Activated naive CD4-positive, alpha-beta T cell treated with anti-CD3 and anti-CD28 coated beads for 36 hours (primary cell): ENCODE measurements around the gene LCK. TPM values are rescaled to one million over a fixed set of nuclear protein-coding genes. Genes with fewer than 3 reads are reported as not detected.
A peak's percentile ranks its signal among the peaks of the same experiment; 100 is the strongest.

Experiments
- CTCF ChIA-PET: fragments of 350-600 bp; sonication (Branson Sonifier 250); formaldehyde crosslinking; loops from one replicate; lab custom pipeline; 2021; ENCODE audit warnings: antibody characterized with exemption; lab: Charles Lee
- DNase-seq: peaks from one replicate; pipeline ENCODE4 v3.0.0-alpha.2; 2020
- H3K27ac Mint-ChIP-seq: one replicate; pipeline ENCODE4 v1.8.0; 2021; ENCODE audit warnings: mild to moderate bottlenecking, mixed read lengths
- H3K27me3 Mint-ChIP-seq: one replicate; pipeline ENCODE4 v1.8.0; 2021; ENCODE audit warnings: low read depth, mixed read lengths
- H3K36me3 Mint-ChIP-seq: one replicate; pipeline ENCODE4 v1.8.0; 2021; ENCODE audit warnings: low read depth, mixed read lengths
- H3K4me1 Mint-ChIP-seq: one replicate; pipeline ENCODE4 v1.8.0; 2021; ENCODE audit warnings: low read depth, mixed read lengths
- H3K4me3 Mint-ChIP-seq: one replicate; pipeline ENCODE4 v1.8.0; 2021; ENCODE audit warnings: mild to moderate bottlenecking, moderate library complexity, mixed read lengths
- H3K9me3 Mint-ChIP-seq: one replicate; pipeline ENCODE4 v1.8.0; 2021; ENCODE audit warnings: mixed read lengths
- intact Hi-C: fragments of 100-400 bp; cut with micrococcal nuclease; formaldehyde crosslinking; loops from one replicate; pipeline ENCODE4 v1.15.1; 2023
- total RNA-seq, 2 experiments: library from RNA; stranded (reverse); gene quantifications; one replicate each; pipeline ENCODE4 v1.2.3, GENCODE V29; 2021

LCK gene
- total RNA-seq, 2 experiments from 2014 or later: 156 to 164 TPM

DNA sequence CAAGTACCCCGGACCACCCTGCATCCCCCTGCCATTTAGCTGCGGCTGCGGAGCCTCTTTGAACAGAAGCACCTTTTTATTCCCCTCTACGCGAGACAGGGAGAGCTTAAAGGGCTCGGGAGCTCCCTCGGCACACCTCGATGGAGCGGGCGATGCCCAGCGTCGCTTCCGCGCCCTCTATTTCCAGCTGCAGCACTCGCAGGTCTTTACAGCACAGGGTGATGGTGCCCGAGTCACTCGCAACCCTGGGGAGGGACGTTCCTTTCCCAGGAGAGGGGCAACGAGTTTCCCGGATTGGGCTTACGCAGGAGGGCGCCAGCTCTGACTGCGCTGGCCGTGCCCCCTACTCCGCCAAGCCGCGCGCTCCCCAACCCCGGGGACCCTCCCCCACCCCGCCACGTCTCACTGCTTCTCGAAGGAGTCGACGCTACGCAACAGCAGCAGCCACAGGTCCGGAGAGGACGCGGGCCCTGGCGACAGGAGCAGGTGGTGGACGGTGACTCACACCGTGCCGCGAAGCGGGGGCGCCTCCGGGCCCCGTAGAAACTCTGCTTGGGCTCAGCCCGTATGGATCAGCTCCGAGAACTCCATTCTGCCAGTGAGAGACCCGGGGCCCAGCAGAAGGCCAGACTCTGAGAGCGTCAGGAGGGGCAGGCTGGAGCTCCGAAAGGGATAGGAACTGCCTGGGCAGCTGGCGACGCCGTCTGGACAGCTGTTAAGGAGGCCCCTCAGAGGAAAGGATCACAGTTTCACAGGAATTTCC, 9.9 kb upstream of the LCK start:
- DNase-seq: peak; percentile 55
- intact Hi-C loops: loop anchor here (1.0 kb wide), 1 partner anchor 19 kb away; the partner anchor contains the start of genes EIF3I and TMEM234
- H3K36me3 Mint-ChIP-seq: no peaks in the 10 kb centered on the region
- H3K9me3 Mint-ChIP-seq: no peaks in the 10 kb centered on the region
- H3K27me3 Mint-ChIP-seq: no peaks in the 10 kb centered on the region
- H3K4me3 Mint-ChIP-seq: peak overlapping the region; percentile 82
- H3K4me1 Mint-ChIP-seq: peaks cover 26% of the 10 kb centered on the region
- CTCF ChIA-PET: interaction anchor here (0.8 to 2.6 kb wide), 11 partner anchors 9 to 159 kb away, joined by 3 to 26 read pairs (median 3); partner anchors contain the start of gene LCK
- peak overlapping the region; percentile 50 for H3K27ac Mint-ChIP-seq

DNA sequence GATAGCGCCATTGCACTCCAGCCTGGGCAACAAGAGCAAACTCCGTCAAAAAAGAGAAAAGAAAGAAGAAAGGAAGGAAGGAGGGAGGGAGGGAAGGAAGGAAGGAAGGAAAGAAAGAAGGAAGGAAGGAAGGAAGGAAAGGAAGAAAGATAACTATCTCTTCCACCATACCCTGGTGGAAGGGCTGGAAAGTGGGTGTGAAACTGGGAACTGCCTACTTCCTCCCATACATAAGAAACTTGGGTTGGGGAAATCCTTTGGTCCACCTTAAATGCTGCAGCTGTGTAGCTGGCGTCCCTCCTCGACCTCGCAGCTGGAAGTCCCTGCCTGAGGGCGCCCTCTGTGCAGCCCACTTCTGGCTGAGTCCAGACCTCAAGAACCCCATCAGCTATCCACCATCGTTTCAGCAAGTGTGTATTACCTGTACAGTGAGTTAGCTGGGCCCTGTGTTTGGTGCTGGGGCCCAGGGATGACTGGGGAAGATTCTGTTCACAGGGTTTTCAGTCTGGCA, 8.7 kb upstream of the LCK start:
- H3K27me3 Mint-ChIP-seq: no peaks in the 10 kb centered on the region
- no peaks in the 10 kb centered on the region for H3K9me3 Mint-ChIP-seq
- H3K4me3 Mint-ChIP-seq: peak overlapping the region; percentile 4
- DNase-seq: no peak
- H3K36me3 Mint-ChIP-seq: no peaks in the 10 kb centered on the region
- peaks cover 35% of the 10 kb centered on the region for H3K4me1 Mint-ChIP-seq
- CTCF ChIA-PET: interaction anchor here (0.7 to 1.7 kb wide), 6 partner anchors 11 to 159 kb away, joined by 3 to 7 read pairs (median 4); no protein-coding TSS in a partner anchor
- H3K27ac Mint-ChIP-seq: peak overlapping the region; percentile 28
- intact Hi-C loops: no loop called here

DNA sequence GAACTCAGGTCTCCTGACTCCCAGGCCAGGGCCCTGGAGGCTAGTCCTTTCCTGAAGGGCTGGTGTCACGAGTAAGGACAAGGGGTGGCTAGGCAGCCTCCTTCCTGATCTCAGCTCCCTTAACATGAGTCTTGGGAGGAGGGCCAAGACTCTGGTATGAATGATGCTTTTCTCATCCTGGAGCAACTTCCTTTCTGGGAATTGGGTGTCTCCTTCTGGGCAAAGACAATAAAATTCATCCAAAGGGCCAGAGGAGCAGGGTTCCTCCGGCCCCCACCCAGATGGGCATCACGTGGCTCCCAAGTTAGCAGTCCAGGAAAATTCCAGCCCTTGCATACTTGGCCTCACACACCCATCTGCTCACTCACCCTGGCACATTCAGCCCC, 4.2 kb upstream of the LCK start, which contains the start of gene FAM167B:
FAM167B (plus strand) TSS at position 335 of the 386 bp plus-strand sequence. CDS start 200 bp downstream, outside the sequence.
- intact Hi-C loops: no loop called here
- peaks cover 53% of the 10 kb centered on the region for H3K4me1 Mint-ChIP-seq

DNA sequence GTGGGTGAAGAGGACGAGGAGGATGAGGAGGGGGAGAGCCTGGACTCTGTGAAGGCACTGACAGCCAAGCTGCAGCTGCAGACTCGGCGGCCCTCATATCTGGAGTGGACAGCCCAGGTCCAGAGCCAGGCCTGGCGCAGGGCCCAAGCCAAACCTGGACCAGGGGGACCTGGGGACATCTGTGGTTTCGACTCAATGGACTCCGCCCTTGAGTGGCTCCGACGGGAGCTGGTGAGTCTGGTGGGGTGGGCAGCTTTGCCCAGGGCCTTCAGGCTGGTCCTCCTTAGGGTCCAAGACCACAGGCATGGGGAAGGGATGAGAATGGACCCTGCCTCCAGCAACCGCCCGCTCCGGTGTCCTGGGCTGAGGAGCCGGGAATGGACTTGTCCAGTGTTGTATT, 3.6 kb upstream of the LCK start:
- Mint-ChIP-seq H3K4me1 (peaks cover 48% of the 10 kb centered on the region), H3K27ac (peak overlapping the region; percentile 91), H3K27me3 (no peaks in the 10 kb centered on the region), H3K9me3 (no peaks in the 10 kb centered on the region), H3K36me3 (peaks cover 10% of the 10 kb centered on the region), H3K4me3 (no peak overlapping the region)
- CTCF ChIA-PET: interaction anchor here (1.2 to 4.7 kb wide), 10 partner anchors 7 to 105 kb away, joined by 4 to 42 read pairs (median 4); no protein-coding TSS in a partner anchor
- no peak for DNase-seq
- intact Hi-C loops: no loop called here

More for the DNA sequence above, 4.2 kb upstream of the LCK start, which contains the start of gene FAM167B:
- Mint-ChIP-seq H3K36me3 (peaks cover 6% of the 10 kb centered on the region), H3K27me3 (no peaks in the 10 kb centered on the region), H3K27ac (peak within 1 kb of the TSS; percentile 91), H3K4me3 (peak within 1 kb of the TSS; percentile 48), H3K9me3 (no peaks in the 10 kb centered on the region)
- CTCF ChIA-PET: interaction anchor here (0.6 to 4.7 kb wide), 5 partner anchors 8 to 31 kb away, joined by 4 to 42 read pairs (median 8); no protein-coding TSS in a partner anchor
- no peak for DNase-seq

DNA sequence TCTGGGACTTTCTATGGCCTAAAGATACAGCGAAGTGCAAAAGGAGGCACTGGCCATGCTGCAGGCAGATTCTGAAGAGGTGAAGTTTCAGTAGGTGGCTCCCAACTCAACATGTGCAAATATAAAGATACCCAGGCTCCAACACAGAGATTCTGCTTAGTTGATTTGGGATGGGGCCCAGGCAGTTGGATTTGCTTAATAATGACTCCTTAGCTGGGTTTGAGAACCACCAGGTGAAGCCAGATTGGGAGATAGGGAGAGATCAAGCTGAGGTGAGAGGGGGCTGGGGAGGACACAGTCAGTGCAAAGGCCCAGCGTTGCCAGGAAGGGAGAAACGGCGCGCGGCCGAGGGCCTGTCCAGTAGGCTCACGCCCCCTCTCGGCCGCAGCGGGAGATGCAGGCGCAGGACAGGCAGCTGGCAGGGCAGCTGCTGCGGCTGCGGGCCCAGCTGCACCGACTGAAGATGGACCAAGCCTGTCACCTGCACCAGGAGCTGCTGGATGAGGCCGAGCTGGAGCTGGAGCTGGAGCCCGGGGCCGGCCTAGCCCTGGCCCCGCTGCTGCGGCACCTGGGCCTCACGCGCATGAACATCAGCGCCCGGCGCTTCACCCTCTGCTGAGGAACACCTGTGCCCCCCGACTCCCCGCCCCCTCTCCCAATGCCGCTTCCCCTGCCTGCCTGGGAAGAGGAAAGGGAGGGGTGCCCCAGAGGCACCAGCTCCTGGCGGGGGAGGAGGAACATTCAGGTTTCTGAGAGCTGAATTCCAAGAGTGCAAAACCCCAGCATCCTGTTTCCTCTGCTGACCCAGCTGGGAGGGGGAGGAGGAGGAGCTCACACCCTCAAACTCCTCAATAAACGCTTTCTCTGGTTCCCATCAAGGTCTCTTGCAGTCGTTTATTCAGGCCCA, 2.8 kb upstream of the LCK start:
- H3K36me3 Mint-ChIP-seq: peaks cover 17% of the 10 kb centered on the region
- intact Hi-C loops: loop anchor here (1.0 kb wide), 1 partner anchor 8 kb away; no protein-coding TSS in a partner anchor
- H3K4me1 Mint-ChIP-seq: peaks cover 46% of the 10 kb centered on the region
- no peaks in the 10 kb centered on the region for H3K27me3 Mint-ChIP-seq
- CTCF ChIA-PET: interaction anchor here (0.6 to 4.7 kb wide), 30 partner anchors 8 to 224 kb away, joined by 3 to 42 read pairs (median 4); partner anchors contain the start of genes EIF3I, HDAC1 and TMEM234
- peak overlapping the region; percentile 49 for H3K4me3 Mint-ChIP-seq
- H3K9me3 Mint-ChIP-seq: no peaks in the 10 kb centered on the region
- peak; percentile 87 for DNase-seq
- peak overlapping the region; percentile 100 for H3K27ac Mint-ChIP-seq

DNA sequence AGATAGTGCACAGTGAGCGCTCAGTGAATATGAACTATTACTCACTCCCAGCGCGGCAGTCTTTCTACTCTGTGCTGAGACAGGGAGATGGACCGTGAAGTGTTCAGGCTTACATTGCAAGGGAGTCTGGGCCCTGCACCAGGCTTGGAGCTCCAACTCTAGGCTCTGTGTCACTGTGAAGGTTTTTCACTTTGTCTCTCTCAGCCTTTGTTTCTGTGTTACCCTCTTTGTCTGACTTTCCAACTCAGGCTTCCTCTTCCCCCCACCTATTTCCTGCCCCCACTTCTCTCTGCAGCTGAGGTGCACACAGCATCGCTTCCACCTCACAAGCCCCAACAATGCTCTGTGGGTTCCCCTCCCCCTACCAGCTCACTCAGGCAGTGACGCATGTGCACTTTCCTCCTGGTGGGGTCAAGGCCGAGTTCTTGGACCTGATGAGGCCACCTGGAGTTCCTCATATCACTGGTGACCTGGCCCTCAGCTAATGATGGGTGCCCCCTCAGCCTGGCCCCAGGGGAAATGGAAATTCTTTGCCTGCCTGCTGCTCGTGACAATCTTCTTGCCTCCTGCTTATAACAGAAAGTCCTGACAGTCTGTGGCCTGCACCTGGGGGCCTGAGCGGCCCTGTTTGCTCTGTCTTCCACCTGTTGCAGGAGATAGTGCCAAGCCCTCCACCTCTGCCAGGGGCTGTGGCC, 1.1 kb upstream of the LCK start:
- peak overlapping the region; percentile 99 for H3K4me3 Mint-ChIP-seq
- peak; percentile 93 for DNase-seq
- peak overlapping the region; percentile 100 for H3K27ac Mint-ChIP-seq
- peaks cover 26% of the 10 kb centered on the region for H3K36me3 Mint-ChIP-seq
- peaks cover 54% of the 10 kb centered on the region for H3K4me1 Mint-ChIP-seq
- H3K9me3 Mint-ChIP-seq: no peaks in the 10 kb centered on the region
- CTCF ChIA-PET: interaction anchor here (0.6 to 4.7 kb wide), 9 partner anchors 9 to 151 kb away, joined by 3 to 42 read pairs (median 6); no protein-coding TSS in a partner anchor
- intact Hi-C loops: loop anchor here (1.0 to 10.0 kb wide), 9 partner anchors 17 to 735 kb away; partner anchors contain the start of genes EIF3I, HDAC1, MARCKSL1 and TMEM234
- no peaks in the 10 kb centered on the region for H3K27me3 Mint-ChIP-seq

DNA sequence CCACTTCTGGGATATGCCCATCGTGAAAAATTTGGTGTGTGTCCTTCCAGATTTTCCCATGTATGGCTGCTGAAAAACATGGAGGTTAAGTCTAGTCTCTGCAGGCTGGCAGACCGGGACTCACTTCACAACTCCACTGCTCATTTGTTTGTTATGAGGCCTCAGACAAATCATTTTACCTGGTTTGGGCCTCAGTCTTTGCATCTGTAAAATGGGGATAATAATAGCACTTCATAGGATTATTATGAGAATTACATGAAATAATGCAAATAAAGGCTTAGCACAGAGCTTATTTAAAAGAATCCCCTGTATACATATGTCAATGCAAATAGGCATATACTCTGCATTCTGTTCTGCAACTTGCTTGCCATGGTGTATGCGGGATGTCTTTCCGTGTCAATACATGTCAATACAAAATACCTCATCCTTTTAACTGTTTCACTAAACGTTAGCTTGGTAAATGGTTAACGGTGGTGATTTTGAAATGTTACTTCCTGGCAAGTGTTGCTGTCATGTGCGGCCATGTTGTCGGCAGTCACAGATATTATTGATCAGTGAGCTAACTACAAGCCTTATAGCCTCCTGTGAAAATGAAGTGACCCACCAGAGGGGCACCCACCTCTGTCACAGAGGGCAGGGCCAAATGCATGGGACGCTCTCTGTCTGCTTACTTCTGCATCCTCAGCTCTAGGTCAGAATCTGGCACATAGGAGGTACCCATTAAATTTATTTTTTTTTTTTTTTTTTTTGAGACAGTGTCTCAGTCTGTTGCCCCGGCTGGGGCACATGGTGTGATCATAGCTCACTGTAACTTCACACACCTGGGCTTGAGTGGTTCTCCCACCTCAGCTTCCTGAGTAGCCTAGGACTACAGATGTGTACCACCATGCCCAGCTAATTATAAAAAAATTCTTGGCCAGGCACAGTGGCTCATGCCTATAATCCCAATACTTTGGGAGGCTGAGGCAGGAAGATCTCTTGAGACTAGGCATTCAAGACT, 4.3 kb downstream of the LCK start:
- peak overlapping the region; percentile 95 for H3K27ac Mint-ChIP-seq
- peak overlapping the region; percentile 74 for H3K4me3 Mint-ChIP-seq
- peaks cover 35% of the 10 kb centered on the region for H3K36me3 Mint-ChIP-seq
- no peaks in the 10 kb centered on the region for H3K27me3 Mint-ChIP-seq
- peak; percentile 64 for DNase-seq
- no peaks in the 10 kb centered on the region for H3K9me3 Mint-ChIP-seq
- peaks cover 44% of the 10 kb centered on the region for H3K4me1 Mint-ChIP-seq
- intact Hi-C loops: loop anchor here (10.0 kb wide), 1 partner anchor 729 kb away; no protein-coding TSS in a partner anchor
- CTCF ChIA-PET: interaction anchor here (0.6 to 1.7 kb wide), 6 partner anchors 9 to 90 kb away, joined by 3 to 7 read pairs (median 3); partner anchors contain the start of gene FAM167B

DNA sequence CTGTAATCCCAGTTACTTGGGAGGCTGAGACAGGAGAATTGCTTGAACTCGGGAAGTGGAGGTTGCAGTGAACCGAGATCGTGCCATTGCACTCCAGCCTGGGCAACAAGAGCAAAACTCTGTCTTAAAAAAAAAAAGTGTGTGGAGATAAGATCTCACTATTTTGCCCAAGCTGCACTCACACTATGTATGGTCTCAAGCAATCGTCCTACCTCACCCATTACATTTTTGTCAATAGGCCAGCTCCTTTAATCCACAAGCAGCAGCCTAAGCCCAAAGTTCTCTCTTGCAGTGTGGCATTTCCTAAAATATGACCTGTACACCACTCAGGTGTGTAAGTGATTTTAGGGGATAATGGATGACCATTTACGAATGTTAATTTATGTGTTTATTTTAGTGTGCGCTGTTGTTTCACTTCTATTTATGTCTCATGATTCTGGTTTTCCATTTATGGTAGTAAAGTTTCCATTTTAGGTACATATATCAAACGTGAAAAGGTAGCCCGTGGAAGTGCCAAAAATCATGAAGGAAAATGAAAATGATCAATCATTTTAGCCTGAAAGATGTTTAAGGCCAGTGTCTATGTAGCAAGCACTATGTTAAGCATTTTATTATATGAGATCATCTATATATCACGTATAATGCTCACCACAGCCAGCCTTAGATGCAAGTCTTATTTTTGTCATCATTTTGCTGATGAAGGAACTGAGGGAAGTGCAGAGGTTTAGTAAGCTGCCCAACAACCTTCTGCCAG, 5.6 kb downstream of the LCK start:
- DNase-seq: no peak
- intact Hi-C loops: loop anchor here (10.0 kb wide), 1 partner anchor 728 kb away; no protein-coding TSS in a partner anchor
- CTCF ChIA-PET: interaction anchor here (0.6 to 5.4 kb wide), 5 partner anchors 8 to 41 kb away, joined by 3 to 38 read pairs (median 7); partner anchors contain the start of gene FAM167B
- Mint-ChIP-seq H3K27ac (peak overlapping the region; percentile 96), H3K9me3 (no peaks in the 10 kb centered on the region), H3K4me3 (peak overlapping the region; percentile 73), H3K4me1 (peaks cover 42% of the 10 kb centered on the region), H3K27me3 (no peaks in the 10 kb centered on the region), H3K36me3 (peaks cover 36% of the 10 kb centered on the region)

DNA sequence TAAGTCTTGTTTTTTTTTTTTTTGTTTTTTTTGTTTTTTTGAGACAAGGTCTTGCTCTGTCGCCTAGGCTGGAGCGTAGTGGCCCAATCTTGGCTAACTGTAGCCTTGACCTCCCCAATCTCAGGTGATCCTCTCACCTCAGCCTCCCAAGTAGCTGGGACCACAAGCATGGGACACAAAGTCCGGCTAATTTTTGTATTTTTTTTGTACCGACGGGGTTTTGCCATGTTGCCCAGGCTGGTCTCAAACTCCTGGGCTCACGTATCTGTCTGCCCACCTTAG, 6.1 kb downstream of the LCK start:
- CTCF ChIA-PET: interaction anchor here (0.6 to 5.4 kb wide), 3 partner anchors 8 to 41 kb away, joined by 3 to 38 read pairs (median 14); partner anchors contain the start of gene FAM167B
- Mint-ChIP-seq H3K27me3 (no peaks in the 10 kb centered on the region), H3K27ac (peak overlapping the region; percentile 96), H3K4me3 (peak overlapping the region; percentile 73), H3K4me1 (peaks cover 42% of the 10 kb centered on the region), H3K9me3 (no peaks in the 10 kb centered on the region), H3K36me3 (peaks cover 33% of the 10 kb centered on the region)
- intact Hi-C loops: loop anchor here (10.0 kb wide), 1 partner anchor 728 kb away; no protein-coding TSS in a partner anchor
- no peak for DNase-seq
